GM23338 (cell line): ENCODE data around the gene SLC35F1. TPM values are rescaled to one million over a fixed set of nuclear protein-coding genes. Genes with fewer than 3 reads are reported as not detected.

ENCODE experiments used
- ATAC-seq: fragments of 200-7000 bp; cut with Tn5 transposase; 3 replicates; pipeline ENCODE4 v1.9.1; 2020
- DNase-seq: peaks from one replicate; pipeline ENCODE4 v3.0.0-alpha.2; 2015; ENCODE audit warnings: low spot score
- H2AFZ ChIP-seq: fragments of 200-600 bp; sonication (generic); 2 replicates; pipeline ENCODE4 v1.8.0; 2016; ENCODE audit warnings: antibody characterized with exemption, mild to moderate bottlenecking, moderate library complexity
- H3F3A ChIP-seq: fragments of 200-600 bp; sonication (generic); replicated peaks from 2 replicates; pipeline ENCODE4 v1.8.0; 2017; ENCODE audit warnings: antibody characterized with exemption, mixed run types, low read depth
- H3K27ac ChIP-seq: fragments of 200-600 bp; sonication (generic); 2 replicates; pipeline ENCODE4 v1.6.1; 2016; ENCODE audit warnings: low read depth
- H3K27me3 ChIP-seq: fragments of 200-600 bp; sonication (generic); 2 replicates; pipeline ENCODE4 v1.8.0; 2016; ENCODE audit warnings: mild to moderate bottlenecking, mixed run types, moderate library complexity; ENCODE audit not compliant: insufficient read depth
- H3K36me3 ChIP-seq: fragments of 200-600 bp; sonication (generic); 2 replicates; pipeline ENCODE4 v1.8.0; 2016; ENCODE audit warnings: mild to moderate bottlenecking; ENCODE audit not compliant: insufficient read depth
- H3K4me1 ChIP-seq: fragments of 200-600 bp; sonication (generic); 2 replicates; pipeline ENCODE4 v1.8.0; 2016; ENCODE audit warnings: mild to moderate bottlenecking, moderate library complexity; ENCODE audit not compliant: insufficient read depth
- H3K4me2 ChIP-seq: fragments of 200-600 bp; sonication (generic); 2 replicates; pipeline ENCODE4 v1.7.1; 2017; ENCODE audit warnings: mixed run types
- H3K4me3 ChIP-seq: fragments of 200-600 bp; sonication (generic); 2 replicates; pipeline ENCODE4 v1.6.1; 2016; ENCODE audit warnings: mixed run types
- H3K79me2 ChIP-seq: fragments of 200-600 bp; sonication (generic); replicated peaks from 2 replicates; pipeline ENCODE4 v1.8.0; 2017; ENCODE audit warnings: mild to moderate bottlenecking; ENCODE audit not compliant: insufficient read depth
- H3K9me2 ChIP-seq: fragments of 200-600 bp; sonication (generic); 2 replicates; pipeline ENCODE4 v1.8.0; 2017; ENCODE audit not compliant: insufficient read depth
- H4K20me1 ChIP-seq: fragments of 200-600 bp; sonication (generic); replicated peaks from 2 replicates; pipeline ENCODE4 v1.8.0; 2017; ENCODE audit warnings: mild to moderate bottlenecking; ENCODE audit not compliant: insufficient read depth
- H3K27ac Mint-ChIP-seq: 2 replicates; pipeline ENCODE4 v1.8.0; 2020; ENCODE audit warnings: inconsistent platforms, mild to moderate bottlenecking, moderate library complexity, mixed read lengths
- H3K27me3 Mint-ChIP-seq: 3 replicates; pipeline ENCODE4 v1.8.0; 2022; ENCODE audit warnings: low read depth, mild to moderate bottlenecking, moderate library complexity, mixed read lengths, inconsistent platforms; ENCODE audit not compliant: insufficient read depth, poor library complexity
- H3K36me3 Mint-ChIP-seq: 3 replicates; pipeline ENCODE4 v1.8.0; 2021; ENCODE audit warnings: low read depth, mild to moderate bottlenecking, inconsistent platforms, moderate library complexity, mixed read lengths
- H3K4me1 Mint-ChIP-seq: 3 replicates; pipeline ENCODE4 v1.8.0; 2020; ENCODE audit warnings: mild to moderate bottlenecking, inconsistent platforms, mixed read lengths
- H3K4me3 Mint-ChIP-seq: 3 replicates; pipeline ENCODE4 v1.8.0; 2021; ENCODE audit warnings: moderate library complexity, mild to moderate bottlenecking, inconsistent platforms, mixed read lengths
- H3K9me3 Mint-ChIP-seq: 3 replicates; pipeline ENCODE4 v1.8.0; 2020; ENCODE audit warnings: moderate library complexity, mild to moderate bottlenecking, inconsistent platforms, mixed read lengths
- CREB1 ChIP-seq: fragments of 250-450 bp; sonication (Bioruptor Pico); IDR thresholded peaks from 2 replicates; pipeline ENCODE4 v1.5.0; 2020; ENCODE audit warnings: low read depth, mild to moderate bottlenecking, moderate library complexity
- EZH2 ChIP-seq: fragments of 200-600 bp; sonication (generic); IDR thresholded peaks from one replicate; pipeline ENCODE4 v1.8.0; 2017; ENCODE audit warnings: antibody characterized with exemption, mild to moderate bottlenecking, low read depth; ENCODE audit not compliant: unreplicated experiment
- POLR2AphosphoS5 ChIP-seq: IDR thresholded peaks from 2 replicates; pipeline ENCODE4 v1.6.1; 2016; ENCODE audit warnings: antibody characterized with exemption, low read depth
- ZNF331 ChIP-seq: fragments of 250-450 bp; sonication (Bioruptor Pico); IDR thresholded peaks from 2 replicates; pipeline ENCODE4 v1.5.0; 2020; ENCODE audit warnings: low read depth, mild to moderate bottlenecking, moderate library complexity
- polyA plus RNA-seq: library from polyadenylated mRNA; unstranded; fragments of >200 nt; fragmentation: Nextera tagmentation; extraction: Ambion mirVana; gene quantifications from 2 replicates; pipeline ENCODE4 v1.2.1, GENCODE V29; 2016
- total RNA-seq: library from RNA; depleted of rRNA; stranded (reverse); fragments of >200 nt; shearing (Covaris generic); gene quantifications from 2 replicates; pipeline ENCODE4 v1.2.3, GENCODE V29; 2014
- TF ChIP-seq, protein P1 (sequence below): IDR thresholded peaks from 2 replicates; pipeline ENCODE4 v1.6.1; 2016; ENCODE audit warnings: antibody characterized with exemption
- TF ChIP-seq, protein P2 (sequence below): IDR thresholded peaks from one replicate; pipeline ENCODE4 v1.6.1; 2018; ENCODE audit warnings: antibody characterized with exemption; ENCODE audit not compliant: unreplicated experiment

SLC35F1 gene
- total and polyA plus RNA-seq, 2 experiments from 2014 or later: 3.0 to 10.3 TPM

DNA sequence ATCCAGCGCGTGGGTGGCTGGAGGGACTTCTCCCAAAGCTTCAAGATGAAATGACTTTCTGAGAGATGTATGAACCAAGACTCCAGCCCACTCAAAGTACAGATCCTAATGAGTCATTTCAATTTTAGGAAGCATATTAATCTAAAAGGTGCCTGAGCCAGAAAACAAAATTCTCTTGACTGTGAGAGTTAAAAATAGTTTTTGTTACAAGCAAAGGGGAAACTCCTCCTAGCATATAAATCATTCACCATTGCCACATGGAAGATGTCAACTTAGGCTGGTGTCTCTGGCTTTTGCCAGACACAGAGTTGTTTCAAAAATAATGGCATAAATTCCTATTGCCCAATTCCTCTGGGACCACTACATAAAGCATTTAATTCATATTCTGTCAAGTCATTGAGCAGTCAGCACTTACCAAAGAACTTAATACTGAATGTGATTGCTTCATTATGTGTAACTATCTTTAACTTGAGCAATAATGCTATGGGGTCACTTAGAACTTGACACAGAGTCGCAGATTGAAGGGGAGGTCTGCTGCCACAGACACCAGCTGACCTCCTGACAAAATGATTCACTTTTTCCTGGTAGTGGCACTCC, 280.6 kb downstream of the SLC35F1 start:
- DNase-seq (no peak), ATAC-seq (no peak)
- H3K27me3 Mint-ChIP-seq: no peaks in the 10 kb centered on the region
- H3K4me3 ChIP-seq: no peak overlapping the region
- H3K27ac Mint-ChIP-seq: no peak overlapping the region
- no peaks in the 10 kb centered on the region for H3K79me2 ChIP-seq
- H3K36me3 ChIP-seq: no peaks in the 10 kb centered on the region
- no peak overlapping the region for H2AFZ ChIP-seq
- TF ChIP-seq POLR2AphosphoS5: no peak
- TF ChIP-seq, protein P1, sequence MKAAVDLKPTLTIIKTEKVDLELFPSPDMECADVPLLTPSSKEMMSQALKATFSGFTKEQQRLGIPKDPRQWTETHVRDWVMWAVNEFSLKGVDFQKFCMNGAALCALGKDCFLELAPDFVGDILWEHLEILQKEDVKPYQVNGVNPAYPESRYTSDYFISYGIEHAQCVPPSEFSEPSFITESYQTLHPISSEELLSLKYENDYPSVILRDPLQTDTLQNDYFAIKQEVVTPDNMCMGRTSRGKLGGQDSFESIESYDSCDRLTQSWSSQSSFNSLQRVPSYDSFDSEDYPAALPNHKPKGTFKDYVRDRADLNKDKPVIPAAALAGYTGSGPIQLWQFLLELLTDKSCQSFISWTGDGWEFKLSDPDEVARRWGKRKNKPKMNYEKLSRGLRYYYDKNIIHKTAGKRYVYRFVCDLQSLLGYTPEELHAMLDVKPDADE: no peak
- no peak for TF ChIP-seq EZH2
- H3K27me3 ChIP-seq: no peaks in the 10 kb centered on the region
- no peak overlapping the region for H3K27ac ChIP-seq
- H4K20me1 ChIP-seq: no peaks in the 10 kb centered on the region
- H3K4me1 Mint-ChIP-seq: no peaks in the 10 kb centered on the region
- H3K36me3 Mint-ChIP-seq: no peaks in the 10 kb centered on the region
- no peak overlapping the region for H3K4me3 Mint-ChIP-seq
- no peaks in the 10 kb centered on the region for H3K4me1 ChIP-seq
- H3K9me3 Mint-ChIP-seq: no peaks in the 10 kb centered on the region
- H3F3A ChIP-seq: no peaks in the 10 kb centered on the region
- H3K4me2 ChIP-seq: no peak overlapping the region
- no peaks in the 10 kb centered on the region for H3K9me2 ChIP-seq

DNA sequence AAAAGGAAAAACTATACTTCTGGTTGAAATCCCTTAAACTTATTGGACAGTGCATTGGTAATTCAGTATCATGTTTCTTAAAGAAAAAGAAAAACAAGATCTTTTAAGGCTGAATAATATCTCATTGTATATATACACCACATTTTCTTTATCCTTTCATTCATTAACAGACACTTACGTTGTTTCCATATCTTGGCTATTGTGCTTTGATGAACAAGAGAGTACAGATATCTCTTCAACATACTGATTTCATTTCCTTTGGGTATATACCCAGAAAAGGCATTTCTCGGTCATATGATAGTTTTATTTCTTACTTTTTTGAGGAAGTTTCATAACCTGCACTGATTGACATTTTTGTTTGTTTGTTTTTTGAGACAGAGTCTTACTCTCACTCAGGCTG, 281.5 kb downstream of the SLC35F1 start:
- no peaks in the 10 kb centered on the region for H3K27me3 Mint-ChIP-seq
- no peak overlapping the region for H3K4me3 ChIP-seq
- no peak overlapping the region for H3K4me3 Mint-ChIP-seq
- H3K27ac Mint-ChIP-seq: no peak overlapping the region
- TF ChIP-seq CREB1 (CRISPR knock-in tag) (no peak), ZNF331 (CRISPR knock-in tag) (no peak)
- TF ChIP-seq, protein P2, sequence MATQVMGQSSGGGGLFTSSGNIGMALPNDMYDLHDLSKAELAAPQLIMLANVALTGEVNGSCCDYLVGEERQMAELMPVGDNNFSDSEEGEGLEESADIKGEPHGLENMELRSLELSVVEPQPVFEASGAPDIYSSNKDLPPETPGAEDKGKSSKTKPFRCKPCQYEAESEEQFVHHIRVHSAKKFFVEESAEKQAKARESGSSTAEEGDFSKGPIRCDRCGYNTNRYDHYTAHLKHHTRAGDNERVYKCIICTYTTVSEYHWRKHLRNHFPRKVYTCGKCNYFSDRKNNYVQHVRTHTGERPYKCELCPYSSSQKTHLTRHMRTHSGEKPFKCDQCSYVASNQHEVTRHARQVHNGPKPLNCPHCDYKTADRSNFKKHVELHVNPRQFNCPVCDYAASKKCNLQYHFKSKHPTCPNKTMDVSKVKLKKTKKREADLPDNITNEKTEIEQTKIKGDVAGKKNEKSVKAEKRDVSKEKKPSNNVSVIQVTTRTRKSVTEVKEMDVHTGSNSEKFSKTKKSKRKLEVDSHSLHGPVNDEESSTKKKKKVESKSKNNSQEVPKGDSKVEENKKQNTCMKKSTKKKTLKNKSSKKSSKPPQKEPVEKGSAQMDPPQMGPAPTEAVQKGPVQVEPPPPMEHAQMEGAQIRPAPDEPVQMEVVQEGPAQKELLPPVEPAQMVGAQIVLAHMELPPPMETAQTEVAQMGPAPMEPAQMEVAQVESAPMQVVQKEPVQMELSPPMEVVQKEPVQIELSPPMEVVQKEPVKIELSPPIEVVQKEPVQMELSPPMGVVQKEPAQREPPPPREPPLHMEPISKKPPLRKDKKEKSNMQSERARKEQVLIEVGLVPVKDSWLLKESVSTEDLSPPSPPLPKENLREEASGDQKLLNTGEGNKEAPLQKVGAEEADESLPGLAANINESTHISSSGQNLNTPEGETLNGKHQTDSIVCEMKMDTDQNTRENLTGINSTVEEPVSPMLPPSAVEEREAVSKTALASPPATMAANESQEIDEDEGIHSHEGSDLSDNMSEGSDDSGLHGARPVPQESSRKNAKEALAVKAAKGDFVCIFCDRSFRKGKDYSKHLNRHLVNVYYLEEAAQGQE: no peak
- H4K20me1 ChIP-seq: no peaks in the 10 kb centered on the region
- H3K9me3 Mint-ChIP-seq: no peaks in the 10 kb centered on the region
- no peaks in the 10 kb centered on the region for H3K4me1 ChIP-seq
- H3K4me1 Mint-ChIP-seq: no peaks in the 10 kb centered on the region
- no peaks in the 10 kb centered on the region for H3K79me2 ChIP-seq
- no peak overlapping the region for H2AFZ ChIP-seq
- H3K36me3 ChIP-seq: no peaks in the 10 kb centered on the region
- H3F3A ChIP-seq: no peaks in the 10 kb centered on the region
- H3K4me2 ChIP-seq: no peak overlapping the region
- H3K9me2 ChIP-seq: no peaks in the 10 kb centered on the region
- no peaks in the 10 kb centered on the region for H3K36me3 Mint-ChIP-seq
- H3K27me3 ChIP-seq: no peaks in the 10 kb centered on the region
- H3K27ac ChIP-seq: no peak overlapping the region
- no peak for DNase-seq
- no peak for ATAC-seq
